ENCODE results near the gene RPRML.

RPRML gene

GRCh38 chr17:46943501-46944393, 35.3 kb downstream of the RPRML start:
- no peak for DNase-seq

DNA sequence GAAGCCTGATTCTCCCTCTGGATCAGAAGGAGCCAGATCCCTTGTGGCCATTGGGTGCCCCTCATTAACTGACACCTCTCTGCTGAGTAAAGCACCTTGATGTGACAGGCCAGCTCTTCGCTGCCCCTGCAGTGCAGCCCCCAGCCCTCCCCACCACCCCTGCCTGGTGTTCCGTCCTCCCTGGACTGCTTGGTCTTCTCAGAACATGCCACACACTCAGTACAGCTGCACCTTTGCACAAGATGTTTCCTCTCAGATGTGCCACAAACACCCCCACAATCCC, 35.9 kb downstream of the RPRML start:
- DNase-seq = no peak

DNA sequence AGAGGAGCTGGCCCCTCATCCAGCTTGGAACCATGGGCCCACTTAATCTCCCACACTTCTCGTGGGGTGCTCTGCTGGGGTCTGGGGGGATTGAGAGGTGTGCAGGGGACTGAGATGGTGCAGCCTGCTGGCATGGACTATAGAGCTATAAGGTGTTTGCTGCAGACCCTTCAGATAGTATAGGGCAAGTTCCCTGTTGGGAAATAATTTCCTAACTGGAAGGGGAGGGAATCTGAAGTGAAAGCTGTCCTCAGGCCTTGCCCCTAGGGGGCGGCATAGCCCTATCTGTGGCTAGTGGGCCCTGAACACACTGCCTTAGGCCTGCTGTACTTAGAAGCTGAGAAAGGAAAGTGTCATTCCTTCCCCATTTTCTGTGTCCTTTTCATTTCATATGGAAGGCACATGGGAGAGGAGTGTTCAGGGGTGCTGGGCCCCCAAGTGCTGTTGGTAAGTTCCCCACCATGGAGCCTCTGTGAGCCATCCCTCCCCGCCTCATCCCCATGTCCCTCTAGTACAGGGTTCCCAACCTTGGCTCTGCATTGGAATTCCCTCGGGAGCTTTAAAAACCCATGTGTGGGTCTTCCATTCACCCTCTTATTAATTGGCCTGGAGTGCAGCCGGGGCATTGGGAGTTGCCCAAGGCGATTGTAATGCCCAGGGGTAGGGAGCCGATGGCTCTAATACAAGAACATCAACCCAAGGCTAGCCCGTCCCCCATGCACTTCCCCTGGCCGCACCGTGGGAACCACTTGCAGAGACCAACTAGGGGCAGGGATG, 36.4 kb downstream of the RPRML start:
- peak; percentile 31 to 44 for DNase-seq

- DNase-seq = peak; percentile 62 to 69
Observed at GRCh38 chr17:46940692-46941404, 38.2 kb downstream of the RPRML start.

DNA sequence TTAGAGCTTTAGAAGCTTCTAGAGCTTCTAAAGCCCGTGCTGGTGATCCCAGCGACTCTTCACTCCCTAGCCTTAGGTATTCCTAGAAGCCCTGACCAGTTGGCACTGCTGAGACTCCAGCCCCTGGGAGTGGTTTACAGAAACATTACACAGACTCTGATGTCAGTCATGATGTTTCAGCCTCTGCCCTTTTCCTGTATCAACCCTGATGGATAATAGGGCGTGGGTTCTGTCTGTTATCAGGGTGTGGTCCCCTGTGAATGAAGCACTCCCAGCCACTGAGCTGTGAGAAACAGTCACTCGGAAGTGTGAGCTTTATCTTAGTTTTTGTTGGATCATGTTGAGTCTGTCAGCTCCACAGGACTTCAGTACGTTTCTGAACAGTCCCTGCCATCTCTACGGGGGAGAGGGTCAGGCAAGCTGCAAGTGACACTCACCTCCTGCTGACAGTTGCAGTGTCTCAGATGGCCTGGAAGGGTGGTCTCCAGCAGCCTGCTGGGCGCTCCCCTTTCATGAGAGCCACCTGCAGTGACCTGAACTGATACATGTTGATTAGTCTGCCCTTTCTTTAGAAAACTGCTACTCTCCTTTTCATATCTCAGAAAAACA, 43.3 kb downstream of the RPRML start:
- DNase-seq = no peak

- no peak for DNase-seq
Observed at GRCh38 chr17:46931596-46931995, 47.5 kb downstream of the RPRML start.

- no peak for DNase-seq
Observed at GRCh38 chr17:46930051-46930450, 49.0 kb downstream of the RPRML start.

- DNase-seq = no peak
Observed at GRCh38 chr17:46929413-46929812, 49.6 kb downstream of the RPRML start.

DNA sequence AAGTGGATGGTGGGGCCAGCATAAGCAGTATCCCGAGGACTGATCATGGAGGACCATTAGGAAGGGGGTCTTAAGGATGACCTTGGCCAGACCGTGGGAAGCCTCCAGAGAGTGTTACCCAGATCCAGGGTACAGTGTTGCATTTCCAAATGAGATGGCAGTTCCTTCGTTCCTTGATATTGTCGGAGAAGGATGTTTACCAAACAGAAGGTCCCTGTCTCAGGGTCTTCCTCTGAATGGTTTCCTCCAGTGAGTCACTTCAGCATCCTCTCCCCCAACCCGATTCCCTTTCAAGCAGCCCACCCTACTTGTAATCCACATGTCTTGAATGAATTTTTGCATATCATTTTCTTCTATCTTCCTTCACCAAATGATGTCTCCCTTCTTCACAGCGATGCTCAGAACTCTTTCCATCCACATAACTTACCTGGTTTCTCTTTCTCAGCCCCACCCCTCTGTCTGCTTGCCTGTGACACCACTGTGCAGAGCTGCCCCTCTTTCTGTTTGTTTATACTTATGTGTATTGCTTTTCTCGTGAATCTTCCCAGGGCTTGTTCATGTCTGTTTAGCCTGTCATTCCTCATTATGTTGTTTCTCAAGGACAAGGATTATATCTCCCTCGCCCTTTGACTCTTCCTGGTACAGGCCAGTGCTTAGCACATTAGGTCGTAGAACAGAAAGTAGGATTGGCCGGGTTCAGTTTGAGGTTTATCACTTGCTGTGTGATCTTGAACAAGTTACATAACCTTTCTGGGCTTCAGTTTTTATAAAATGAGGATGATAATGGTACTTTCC, 50.4 kb downstream of the RPRML start:
- DNase-seq = no peak

All from CD4-positive, alpha-beta T cell treated with Interleukin-4 for 1 hour (primary cell).